HG02884 (cell line): ENCODE data around the gene ARID3B.
"Not testable (repeated sequence)": the region's sequence is repeated elsewhere in the genome, so short reads cannot be mapped to it uniquely, and the experiment has no call there.

Source experiments
- ATAC-seq: cut with Tn5 transposase; IDR thresholded peaks from one replicate; pipeline ENCODE4 v1.9.1; 2021; ENCODE audit warnings: mild to moderate bottlenecking, moderate library complexity; ENCODE audit not compliant: unreplicated experiment

ARID3B gene

DNA sequence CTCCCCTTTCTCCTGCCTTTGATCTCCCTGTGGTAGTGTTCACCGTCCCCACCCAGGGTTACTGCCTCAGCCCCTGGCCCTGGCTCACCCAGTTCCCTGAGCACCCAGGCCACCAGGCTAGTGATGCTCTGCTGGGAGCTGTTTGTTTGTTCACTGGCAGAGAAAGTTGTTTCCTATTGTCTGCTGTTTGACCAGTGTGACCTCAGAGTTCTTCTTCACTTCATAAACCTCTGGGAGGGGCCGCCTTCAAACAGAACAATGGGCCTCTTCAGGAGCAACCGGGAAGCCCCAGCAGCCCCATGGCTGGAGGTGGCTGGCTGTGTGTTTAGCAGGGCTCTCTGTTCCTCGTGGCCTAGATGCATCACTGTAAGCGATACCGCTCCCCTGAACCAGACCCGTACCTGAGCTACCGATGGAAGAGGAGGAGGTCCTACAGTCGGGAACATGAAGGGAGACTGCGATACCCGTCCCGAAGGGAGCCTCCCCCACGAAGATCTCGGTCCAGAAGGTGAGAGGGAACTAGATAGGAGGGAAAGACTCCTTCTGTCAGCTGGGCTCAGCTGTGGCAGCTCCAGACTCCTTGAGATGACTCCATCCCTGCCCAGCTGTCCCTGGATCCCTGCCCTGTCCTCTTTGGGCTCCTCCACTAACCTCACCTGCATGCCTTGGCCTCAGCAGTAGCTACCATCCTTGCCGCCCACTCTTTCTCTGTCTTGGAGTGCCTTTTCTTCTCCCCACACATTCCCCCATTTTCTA is 78.0 kb downstream of the ARID3B start:
- ATAC-seq, result no peak

DNA sequence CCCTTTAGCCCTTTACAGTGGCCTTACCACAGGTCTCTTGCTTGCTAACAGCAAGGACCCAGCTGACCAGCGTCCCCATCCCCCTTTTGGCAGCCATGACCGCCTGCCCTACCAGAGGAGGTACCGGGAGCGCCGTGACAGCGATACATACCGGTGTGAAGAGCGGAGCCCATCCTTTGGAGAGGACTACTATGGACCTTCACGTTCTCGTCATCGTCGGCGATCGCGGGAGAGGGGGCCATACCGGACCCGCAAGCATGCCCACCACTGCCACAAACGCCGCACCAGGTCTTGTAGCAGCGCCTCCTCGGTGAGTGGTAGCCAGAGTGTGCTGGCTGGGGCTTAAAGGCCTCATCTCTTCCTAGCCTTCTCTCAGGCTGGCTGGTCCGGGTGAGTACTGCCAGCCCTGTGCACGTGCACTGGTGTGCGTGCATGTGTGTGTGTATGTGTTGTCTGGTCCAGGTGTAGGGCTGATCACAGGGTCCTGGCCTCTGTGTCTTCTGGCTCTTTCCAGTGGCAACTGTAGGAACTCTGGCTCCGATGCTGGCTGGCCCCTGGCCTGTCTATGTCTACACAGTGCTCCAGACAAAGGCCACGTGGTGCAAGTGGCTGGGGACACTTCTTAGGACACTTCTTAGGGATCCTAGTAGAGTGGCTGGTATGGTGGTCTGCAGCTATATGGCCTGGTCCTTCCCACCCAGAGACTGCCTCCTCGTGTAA is 79.1 kb downstream of the ARID3B start:
- no peak for ATAC-seq

DNA sequence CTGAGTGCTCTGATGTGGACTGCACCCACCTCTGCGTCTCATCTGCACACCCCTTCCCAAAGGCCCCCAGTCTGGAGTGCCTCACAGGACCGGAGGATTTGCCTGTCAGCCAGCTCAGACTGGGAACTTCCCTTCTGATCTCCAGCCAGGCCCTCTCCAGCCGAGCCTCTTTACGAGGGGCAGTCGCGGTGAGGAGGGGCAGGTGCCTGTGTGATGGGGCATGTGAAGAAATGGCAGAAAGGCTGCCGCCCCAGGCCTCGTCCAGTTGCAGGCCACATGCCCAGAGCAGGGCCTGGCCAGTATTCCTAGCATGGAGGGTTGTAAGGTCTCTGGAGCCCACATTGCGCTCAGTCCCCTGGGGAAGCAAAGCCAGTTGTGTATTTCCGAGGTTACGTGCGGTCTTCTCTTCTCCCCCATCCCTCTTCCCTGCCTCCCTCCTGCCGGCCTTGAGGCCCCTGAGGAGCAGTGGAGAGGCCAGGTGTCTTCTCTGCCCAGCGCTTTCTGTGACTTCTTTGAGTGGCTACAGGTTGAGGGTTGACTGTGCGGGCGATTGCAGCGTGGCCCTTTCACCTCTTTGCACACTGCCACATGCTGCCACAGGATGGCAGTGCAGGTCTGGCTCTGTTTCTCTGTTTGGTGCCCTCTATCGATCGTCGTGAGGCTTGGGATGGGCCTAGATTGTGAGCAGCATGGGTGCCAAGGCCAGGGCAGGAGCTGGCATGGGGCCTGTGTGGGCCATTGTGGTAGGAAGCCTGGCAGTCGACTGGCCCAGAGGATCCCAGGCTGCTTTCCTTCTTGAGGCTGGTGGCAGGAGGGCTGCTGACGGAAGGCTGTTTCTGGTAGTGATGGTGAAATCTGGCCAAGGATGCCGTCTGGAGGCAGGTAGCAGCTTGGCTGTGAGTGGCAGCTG is 79.9 kb downstream of the ARID3B start:
- no peak for ATAC-seq

DNA sequence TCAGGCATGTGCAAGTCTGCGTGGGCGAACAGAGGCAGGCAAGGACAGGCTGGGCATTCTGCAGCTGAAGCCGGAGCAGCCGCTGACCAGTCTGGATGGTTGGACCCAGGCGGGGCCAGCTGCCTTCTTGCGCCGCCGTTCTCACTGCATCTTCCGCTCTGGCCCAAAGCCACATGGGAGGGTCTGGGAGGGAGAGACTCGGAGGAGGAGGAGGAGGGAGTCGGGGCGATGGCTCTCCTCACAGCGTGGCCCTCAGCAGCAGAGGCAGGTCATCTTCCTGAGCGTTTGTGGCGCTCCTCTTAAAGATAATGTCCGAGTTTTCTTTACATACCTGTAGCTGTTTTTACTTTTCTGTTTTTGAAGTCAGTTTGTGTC is 80.5 kb downstream of the ARID3B start:
- no peak for ATAC-seq

DNA sequence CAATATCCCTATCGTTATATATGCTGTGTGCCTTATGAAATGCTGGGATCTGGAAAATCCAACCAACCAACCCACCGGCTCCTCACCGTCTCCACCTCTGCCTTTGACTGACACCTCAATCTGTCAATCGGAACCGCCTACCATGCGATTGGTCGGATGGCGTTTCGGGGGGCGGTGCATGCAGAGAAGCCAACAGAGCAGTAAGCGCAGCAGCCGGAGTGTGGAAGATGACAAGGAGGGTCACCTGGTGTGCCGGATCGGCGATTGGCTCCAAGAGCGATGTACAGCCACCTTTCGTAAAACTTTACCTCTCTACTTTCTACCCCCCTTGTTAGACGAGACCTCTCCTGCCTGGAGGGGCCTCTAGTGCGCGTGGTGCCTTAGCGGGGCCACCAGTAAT is 80.9 kb downstream of the ARID3B start:
- no peak for ATAC-seq

DNA sequence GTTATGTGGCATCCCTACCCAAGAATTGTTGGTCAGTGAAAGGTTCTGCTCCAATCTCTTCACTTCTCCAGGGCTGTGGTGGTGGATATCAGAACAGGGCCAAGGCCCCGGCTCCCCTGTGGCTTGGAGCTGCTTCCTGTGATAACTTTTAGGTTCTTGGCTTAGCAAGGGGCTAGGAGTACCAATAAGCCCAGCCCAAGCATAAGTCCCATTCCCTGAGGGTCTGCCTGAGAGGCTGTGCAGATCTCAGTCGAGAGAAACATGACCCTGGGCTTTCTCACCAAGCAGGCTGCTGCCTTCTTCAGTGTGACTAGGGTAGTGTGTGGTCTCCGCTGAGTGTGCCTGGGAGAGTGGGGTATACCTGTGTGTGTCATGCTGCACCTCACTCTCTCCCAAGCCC is 81.7 kb downstream of the ARID3B start:
- ATAC-seq, result no peak

DNA sequence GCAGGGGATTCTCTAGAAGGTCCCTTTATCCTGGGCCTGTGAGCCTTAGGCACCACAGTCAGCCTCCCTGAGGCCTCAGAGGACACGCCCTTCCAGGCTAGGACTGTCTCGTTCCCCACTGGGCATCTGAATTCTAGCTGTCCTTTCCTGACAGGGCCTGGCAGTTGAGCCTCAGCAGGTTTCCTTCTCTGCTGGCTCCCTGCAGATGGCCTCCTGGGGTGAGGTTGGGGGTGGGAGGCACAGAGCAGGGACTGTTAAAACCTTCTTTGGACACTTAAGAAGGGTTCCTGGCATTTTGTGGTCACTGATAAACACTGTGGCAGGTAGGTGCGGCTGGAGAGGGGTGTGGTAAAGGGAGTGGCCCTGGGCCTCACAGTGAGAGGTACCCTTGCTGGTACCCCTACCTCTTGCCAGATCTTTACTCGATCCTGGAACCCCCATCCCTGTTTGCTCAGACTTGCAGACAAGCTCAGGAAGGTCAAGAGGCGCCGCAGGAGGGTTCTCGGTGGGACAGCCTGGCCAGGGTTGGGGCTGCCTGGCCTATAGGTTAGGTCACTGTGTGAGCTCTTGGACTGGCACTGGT is 83.1 kb downstream of the ARID3B start:
- no peak for ATAC-seq

DNA sequence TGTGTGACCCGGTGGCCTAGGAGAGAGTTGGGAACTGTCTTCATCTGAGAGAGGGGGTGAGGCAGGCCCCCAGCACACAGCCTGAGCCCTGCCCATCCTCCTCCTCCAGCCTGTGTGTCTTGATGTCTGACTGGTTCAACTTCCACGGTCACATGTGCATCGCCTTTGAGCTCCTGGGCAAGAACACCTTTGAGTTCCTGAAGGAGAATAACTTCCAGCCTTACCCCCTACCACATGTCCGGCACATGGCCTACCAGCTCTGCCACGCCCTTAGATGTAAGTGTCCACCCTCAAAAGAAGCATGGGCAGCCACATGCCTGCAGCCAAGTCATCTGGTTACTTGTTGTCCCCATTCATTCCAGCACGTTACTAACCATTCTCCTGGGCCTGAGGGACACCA is 84.7 kb downstream of the ARID3B start:
- no peak for ATAC-seq

DNA sequence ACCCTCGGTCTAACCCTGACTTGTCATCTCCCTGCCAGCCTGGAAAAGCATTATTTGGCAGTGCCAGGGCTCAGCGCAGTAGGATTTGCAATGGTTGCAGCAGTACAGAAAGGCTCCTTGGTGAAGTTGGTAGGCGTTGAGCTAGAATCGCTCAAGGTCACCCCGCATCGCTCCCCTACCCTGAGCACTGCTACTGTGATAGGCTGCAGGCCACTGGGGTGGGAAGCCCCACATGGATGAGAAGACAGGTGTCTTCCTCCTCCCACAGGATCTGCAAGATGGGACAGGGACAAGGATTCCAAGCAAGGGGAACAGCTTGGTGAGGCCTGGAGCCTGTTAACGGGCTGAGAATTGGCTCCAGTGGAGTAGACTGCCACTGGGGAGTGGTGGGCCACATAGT is 85.3 kb downstream of the ARID3B start:
- no peak for ATAC-seq

DNA sequence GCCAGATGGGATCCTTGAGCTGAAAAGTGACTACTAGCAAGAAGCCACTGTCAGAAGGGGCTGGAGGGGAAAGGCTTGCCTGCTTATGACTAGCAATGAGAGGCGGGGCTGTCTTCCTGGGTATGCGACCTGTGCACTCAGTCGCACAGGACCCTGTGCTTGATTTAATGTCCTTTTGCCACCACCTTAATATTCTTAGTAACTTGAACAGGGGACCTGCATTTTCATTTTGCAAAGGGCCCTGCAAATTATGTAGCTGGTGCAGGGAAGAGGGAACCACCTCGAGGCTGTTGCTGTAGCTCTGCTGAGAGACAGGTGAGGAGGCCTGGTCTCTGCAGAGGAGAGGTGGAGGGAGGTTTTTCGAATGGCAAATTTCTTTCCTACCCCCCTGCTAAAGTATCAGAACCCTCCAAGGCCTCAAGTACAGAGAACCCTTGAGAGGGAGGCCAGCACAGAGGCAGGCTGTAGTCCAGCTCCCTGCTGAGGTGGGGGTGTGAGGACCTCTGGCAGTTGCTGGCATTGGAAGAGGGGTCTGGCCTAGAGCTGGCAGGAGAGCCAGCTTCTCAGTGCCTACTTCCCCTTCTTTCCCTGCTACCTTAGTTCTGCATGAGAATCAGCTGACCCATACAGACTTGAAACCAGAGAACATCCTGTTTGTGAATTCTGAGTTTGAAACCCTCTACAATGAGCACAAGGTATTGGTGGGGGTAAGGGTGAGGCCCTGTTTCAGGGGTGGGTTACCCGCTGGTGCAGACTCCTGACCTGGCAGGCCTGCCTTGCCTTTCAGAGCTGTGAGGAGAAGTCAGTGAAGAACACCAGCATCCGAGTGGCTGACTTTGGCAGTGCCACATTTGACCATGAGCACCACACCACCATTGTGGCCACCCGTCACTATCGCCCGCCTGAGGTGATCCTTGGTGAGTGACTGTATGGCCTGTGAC is 86.0 kb downstream of the ARID3B start:
- no peak for ATAC-seq

DNA sequence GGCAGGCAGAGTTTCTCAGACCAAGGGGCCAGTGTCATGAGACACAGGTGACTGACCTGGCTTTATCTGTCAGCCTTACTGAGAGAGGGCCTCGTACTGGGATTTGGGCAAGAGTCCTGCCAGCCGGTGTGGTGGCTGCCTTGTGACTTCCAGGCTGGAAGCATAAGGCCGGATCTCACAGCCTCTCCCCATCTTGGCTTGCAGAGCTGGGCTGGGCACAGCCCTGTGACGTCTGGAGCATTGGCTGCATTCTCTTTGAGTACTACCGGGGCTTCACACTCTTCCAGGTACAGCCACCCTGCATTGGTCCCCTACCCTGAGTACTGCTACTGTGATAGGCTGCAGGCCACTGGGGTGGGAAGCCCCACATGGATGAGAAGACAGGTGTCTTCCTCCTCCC is 86.7 kb downstream of the ARID3B start:
- ATAC-seq, result no peak

DNA sequence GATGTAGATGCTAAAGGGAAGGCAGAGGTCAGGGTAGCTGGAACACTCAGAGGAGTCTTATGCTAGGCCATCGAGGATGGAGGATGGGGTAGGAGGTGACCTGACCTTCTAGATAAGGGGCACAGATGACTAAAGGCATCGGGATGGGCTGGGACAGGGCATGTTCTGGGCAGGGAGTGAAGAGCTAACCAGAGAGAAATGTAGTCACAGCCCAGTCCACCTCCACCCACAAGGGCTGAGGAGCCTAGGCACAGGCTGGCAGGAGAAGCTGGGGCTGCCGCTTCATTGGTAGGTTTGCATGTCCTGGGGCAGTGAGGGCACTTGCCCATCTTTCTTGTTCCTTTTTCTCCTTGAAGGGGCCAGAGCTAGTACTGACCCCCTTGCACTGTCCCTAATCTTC is 87.2 kb downstream of the ARID3B start:
- no peak for ATAC-seq

DNA sequence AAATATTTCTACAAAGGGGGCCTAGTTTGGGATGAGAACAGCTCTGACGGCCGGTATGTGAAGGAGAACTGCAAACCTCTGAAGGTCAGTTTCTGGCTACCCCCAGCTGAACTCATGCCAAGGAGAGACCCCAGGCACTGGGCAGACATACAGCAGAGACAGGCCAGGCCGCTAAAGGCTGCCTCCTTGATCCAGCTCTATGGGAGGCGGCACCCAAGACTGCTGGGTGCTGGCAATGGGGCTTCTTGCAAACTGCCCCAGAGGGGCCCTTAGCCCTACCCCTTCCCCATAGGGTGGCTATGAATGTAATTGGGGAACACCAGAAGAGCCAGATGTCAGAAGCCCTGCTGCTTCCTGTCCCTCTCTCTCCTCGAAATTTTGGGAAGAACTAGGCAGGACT is 87.9 kb downstream of the ARID3B start:
- ATAC-seq, result no peak

DNA sequence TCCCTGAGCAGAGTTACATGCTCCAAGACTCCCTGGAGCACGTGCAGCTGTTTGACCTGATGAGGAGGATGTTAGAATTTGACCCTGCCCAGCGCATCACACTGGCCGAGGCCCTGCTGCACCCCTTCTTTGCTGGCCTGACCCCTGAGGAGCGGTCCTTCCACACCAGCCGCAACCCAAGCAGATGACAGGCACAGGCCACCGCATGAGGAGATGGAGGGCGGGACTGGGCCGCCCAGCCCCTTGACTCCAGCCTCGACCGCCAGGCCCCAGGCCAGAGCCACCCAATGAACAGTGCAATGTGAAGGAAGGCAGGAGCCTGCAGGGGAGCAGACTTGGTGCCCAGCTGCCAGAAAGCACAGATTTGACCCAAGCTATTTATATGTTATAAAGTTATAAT is 88.7 kb downstream of the ARID3B start:
- ATAC-seq, result not testable (repeated sequence)

DNA sequence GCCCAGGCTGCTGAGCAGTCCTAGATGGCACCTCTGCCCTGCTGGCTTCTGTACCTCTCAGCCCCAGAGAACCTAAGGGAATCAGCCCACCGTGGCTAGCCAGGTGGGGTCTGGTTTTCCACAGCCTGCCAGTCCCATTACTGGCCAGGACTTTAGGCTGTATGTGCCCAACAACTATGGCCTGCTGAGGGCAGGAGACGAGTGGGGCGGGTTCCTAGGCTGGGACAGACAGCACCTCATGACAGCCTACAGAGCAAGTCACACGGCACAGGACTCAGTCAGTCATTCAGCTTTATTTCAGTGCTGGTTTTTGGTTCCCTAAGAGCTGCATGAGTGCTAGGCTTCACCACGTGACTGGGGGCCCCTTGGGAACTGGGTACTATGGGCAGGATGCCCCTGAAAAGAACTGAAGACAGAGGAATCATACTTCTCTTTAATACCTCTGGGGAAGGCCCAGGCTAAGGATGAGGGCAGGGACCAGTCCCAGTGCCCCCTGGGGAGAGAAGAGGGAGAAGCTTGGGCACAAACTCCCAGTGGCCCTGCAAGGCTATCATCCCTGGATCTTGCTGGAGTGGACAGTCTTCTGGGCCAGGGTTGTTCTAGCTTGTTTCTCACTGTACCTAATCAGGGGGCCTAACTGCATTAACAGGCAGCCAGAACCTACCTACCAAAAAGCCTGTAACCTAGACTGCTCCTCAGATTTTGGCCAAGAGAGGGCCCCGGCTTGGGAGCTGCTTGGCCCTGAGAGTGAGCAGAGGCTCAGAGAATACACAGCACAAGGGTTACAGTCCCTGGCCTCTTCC is 89.5 kb downstream of the ARID3B start:
- no peak for ATAC-seq

DNA sequence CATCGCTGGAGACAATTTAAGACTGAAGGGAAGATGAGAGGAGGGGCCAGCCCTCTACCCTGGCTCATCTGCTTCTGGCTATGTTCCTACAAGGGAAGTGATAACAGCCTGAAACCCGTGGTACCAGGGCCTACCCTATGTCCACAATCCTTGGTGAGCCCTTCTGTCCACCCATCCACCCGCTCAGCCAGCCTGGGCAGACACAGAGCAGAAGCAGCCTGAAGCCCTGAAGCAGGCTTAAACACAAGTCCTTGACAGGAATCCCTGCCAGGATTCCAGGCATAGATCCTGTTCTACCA is 90.0 kb downstream of the ARID3B start:
- ATAC-seq, result no peak

DNA sequence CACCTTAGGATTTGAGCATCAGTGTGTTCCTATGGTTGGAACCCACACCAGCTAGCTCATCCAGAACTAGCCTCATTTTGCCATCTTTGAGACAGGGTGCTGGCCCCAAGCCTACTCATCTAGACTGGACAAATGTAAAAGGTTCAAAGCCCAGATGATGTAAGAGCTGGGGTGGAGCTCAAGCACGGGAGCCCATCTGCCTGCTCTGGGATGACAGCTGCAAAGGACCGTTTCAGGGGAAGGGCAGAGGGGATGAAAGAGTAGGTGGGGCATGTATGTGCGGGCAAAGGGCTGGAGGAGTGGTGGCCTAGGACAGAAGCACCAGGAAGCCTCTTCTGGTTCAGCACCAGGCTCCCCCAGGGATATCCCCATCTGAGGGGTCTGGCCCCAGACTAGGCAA is 90.4 kb downstream of the ARID3B start:
- ATAC-seq, result no peak

DNA sequence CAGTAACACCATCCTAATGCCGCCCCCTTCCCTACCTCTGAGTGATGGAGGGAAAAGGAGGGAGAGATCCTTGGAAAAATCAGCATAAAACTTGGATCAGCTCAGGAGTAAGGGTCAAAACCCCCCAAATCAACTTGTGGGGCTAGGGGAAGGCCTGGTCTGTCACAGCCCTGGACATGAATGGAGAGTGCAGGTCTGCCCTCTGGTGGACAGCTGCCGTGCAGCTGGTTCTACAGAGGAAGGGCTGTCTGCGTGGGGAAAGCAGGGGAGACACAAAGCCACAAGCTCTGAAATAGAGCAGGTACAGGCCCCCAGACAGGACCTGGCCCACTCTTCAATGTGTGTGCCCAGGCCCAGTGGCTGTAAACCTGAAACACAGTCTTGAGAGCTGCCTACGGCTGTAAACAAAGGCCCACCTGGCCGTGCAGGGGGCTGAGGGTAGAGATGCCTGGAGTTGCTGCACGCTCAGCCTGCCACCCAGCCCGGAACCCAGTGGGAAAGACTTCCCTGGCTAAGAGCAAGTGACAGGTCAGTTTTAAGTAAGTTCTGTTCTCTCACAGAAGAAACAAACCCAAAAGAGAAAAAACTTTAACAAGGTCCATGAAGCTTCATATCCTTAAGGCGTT is 91.0 kb downstream of the ARID3B start:
- no peak for ATAC-seq

DNA sequence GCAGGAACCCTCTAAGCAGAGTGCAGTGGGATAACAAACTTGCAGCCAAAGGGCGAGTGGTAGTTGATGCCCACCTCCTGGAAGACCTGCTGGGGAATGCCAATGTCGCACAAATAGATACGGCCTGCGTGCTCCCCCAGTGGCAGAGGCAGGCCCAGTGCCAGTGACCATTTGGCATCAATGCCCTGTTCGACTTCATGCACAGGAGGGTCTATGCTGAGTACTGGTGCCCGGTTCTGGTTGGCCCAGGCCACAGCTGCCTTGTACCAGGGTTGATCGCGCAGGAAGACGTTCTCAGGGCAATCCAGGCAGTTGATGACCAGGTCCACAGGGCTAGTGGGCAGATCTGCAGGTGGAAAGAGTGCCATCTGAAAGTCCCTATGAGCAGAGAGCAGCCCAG is 91.6 kb downstream of the ARID3B start:
- no peak for ATAC-seq
